Neural cell (in vitro differentiated cells): Measurements from ENCODE around the gene E4F1.

Source experiments
- CTCF ChIP-seq: fragments of 450-650 bp; IDR thresholded peaks from 2 replicates; pipeline ENCODE4 v1.5.1; 2014; ENCODE audit warnings: antibody characterized with exemption, mild to moderate bottlenecking, moderate library complexity; ENCODE audit not compliant: poor library complexity, severe bottlenecking
- EP300 ChIP-seq: fragments of 450-650 bp; conservative IDR thresholded peaks from 2 replicates; pipeline ENCODE4 v1.6.1; 2014; ENCODE audit warnings: antibody characterized with exemption, mild to moderate bottlenecking, moderate library complexity; ENCODE audit not compliant: poor library complexity, severe bottlenecking
- EZH2 ChIP-seq: fragments of 200-600, 300-800 bp; shearing (Covaris generic), sonication (generic); IDR thresholded peaks from 2 replicates; pipeline ENCODE4 v1.6.1; 2014; ENCODE audit warnings: antibody characterized with exemption, low read length, borderline replicate concordance, mild to moderate bottlenecking; ENCODE audit not compliant: insufficient read depth, poor library complexity, severe bottlenecking
- POLR2AphosphoS5 ChIP-seq: IDR thresholded peaks from 2 replicates; pipeline ENCODE4 v1.6.1; 2012
- SMC3 ChIP-seq: fragments of 450-650 bp; conservative IDR thresholded peaks from 2 replicates; pipeline ENCODE4 v1.6.1; 2014; ENCODE audit warnings: antibody characterized with exemption, mild to moderate bottlenecking, moderate library complexity; ENCODE audit not compliant: poor library complexity
- TF ChIP-seq, protein P1 (sequence below): IDR thresholded peaks from 2 replicates; pipeline ENCODE4 v1.6.1; 2012; ENCODE audit warnings: borderline replicate concordance

- TF ChIP-seq SMC3 (no peak), CTCF (no peak), POLR2AphosphoS5 (no peak), EP300 (no peak), EZH2 (no peak)
- TF ChIP-seq, protein P1, sequence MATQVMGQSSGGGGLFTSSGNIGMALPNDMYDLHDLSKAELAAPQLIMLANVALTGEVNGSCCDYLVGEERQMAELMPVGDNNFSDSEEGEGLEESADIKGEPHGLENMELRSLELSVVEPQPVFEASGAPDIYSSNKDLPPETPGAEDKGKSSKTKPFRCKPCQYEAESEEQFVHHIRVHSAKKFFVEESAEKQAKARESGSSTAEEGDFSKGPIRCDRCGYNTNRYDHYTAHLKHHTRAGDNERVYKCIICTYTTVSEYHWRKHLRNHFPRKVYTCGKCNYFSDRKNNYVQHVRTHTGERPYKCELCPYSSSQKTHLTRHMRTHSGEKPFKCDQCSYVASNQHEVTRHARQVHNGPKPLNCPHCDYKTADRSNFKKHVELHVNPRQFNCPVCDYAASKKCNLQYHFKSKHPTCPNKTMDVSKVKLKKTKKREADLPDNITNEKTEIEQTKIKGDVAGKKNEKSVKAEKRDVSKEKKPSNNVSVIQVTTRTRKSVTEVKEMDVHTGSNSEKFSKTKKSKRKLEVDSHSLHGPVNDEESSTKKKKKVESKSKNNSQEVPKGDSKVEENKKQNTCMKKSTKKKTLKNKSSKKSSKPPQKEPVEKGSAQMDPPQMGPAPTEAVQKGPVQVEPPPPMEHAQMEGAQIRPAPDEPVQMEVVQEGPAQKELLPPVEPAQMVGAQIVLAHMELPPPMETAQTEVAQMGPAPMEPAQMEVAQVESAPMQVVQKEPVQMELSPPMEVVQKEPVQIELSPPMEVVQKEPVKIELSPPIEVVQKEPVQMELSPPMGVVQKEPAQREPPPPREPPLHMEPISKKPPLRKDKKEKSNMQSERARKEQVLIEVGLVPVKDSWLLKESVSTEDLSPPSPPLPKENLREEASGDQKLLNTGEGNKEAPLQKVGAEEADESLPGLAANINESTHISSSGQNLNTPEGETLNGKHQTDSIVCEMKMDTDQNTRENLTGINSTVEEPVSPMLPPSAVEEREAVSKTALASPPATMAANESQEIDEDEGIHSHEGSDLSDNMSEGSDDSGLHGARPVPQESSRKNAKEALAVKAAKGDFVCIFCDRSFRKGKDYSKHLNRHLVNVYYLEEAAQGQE: no peak
Observed at GRCh38 chr16:2235234-2235651, 11.9 kb downstream of the E4F1 start.
